ENCODE data around the gene ASTL.
"Not testable (repeated sequence)": the region's sequence is repeated elsewhere in the genome, so short reads cannot be mapped to it uniquely, and the experiment has no call there.

ASTL gene

DNA sequence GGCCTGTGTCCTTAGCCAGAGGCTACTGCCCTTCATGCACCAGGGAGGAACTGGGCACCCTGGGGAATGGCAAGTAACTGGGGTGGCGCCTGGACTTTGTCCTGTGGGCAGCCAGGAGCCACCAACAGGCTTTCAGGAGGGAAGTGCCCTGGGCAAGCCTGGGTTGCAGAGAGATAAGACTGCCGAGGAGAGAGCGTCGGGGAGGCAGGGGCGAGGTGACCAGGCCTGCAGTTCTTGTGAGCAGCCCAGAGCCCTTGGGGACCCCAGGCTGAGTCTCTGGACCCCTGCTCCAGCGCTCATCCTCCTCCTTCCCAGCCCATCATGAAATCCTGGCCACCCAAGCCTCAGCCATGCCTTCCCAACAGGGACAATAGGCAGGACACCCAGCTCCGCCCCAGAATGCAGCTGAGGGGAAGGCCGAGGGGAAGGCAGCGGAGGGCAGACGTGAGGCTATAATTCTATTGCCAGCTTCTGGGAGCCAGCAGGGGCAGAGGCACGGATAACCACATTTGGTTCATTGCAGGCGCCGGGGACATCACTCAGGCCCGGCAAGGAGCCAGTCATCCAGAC lies 47.1 kb downstream of the ASTL start:
- no peak overlapping the region for H3K27ac ChIP-seq
- TF ChIP-seq CTCF (conservative IDR thresholded peaks at IDR 0.05): no peak
- TF ChIP-seq ZFX (IDR thresholded peaks at IDR 0.05): no peak

DNA sequence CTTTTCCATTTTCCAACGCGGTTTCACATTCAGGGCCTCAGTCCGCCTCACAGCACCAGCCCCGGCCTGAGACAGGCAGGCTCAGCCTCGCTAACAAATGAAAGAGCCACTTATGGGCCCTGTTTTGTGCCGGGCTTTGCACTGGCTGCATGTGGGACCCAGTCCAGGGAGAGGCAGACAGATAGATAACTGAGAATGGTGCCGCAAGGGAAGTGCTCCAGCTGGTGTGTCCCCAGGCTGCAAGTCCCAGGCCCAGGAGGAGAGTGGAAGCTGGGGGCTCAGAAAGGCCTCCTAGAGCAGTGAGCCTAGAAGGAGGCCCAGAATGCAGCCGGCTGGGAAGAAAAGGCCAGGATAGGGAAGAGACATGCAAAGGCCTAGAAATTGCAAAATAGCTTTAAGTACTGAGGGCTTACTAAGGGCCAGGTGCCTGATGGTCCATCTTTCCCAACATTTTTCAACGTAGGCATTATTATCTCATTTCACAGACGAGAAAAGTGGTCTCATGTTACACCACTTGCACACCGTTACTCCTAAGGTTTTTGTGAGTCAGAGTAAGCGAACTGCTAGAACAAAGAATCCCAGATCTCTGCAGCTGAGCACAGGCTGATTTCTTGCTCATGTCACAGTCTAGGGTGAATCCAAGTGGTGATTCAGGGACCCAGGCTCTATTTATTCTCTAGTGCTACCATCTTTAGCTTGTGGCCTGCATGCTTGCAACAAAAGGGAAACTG lies 47.9 kb downstream of the ASTL start:
- no peak overlapping the region for H3K27ac ChIP-seq
- TF ChIP-seq ZFX (IDR thresholded peaks at IDR 0.05) (no peak), CTCF (conservative IDR thresholded peaks at IDR 0.05) (no peak)

GRCh38 chr2:96089356-96090195 lies 48.7 kb downstream of the ASTL start:
- no peak overlapping the region for H3K27ac ChIP-seq
- no peak for TF ChIP-seq ZFX (IDR thresholded peaks at IDR 0.05)
- TF ChIP-seq CTCF (conservative IDR thresholded peaks at IDR 0.05): no peak

DNA sequence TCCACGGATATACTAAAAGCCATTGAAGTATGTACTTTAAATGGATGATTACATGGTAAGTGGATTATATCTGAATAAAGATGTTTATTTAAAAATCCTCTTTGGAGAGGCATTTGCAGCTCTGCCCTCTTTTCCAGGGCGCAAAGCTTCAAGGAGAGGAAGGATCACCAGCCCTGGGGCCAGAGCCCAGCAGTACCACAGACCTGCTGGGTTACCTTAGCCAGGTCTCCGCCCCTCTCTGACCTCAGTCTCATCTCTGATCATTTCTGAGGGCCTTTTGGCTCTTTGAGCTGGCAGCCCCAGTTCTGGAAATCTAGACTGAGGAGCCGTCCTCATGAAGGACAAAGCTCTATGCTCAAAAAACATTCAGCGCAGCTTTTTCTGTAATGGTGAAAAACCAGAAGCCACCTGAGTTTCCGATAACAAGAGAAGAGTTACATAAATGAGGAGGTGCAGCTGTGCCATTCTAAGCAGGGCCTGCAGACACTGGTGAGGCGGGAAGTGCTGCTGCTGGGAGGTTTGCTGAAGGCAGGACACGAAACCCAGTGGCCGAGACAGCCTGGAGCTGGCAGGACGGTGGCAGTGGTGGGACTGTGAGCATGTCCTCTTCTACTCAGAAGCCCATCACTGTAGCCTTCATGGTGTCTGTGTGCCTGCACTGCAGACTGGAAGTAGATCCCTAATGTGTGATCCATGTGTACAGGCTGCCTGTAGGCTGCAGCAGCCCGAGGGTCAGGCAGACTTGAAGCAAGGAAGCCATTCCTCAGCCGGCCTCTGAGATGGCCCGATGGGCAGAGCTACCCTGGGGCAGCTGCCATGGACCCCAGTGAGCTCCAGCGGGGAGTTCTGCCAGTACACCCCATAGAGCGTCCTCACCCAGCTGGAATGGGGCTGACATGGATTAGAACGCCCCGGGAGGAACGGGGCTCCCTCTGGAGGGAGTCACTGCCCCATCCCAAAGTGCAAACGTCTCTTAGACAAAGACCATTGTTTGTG lies 49.7 kb downstream of the ASTL start:
- H3K27ac ChIP-seq: no peak overlapping the region
- TF ChIP-seq ZFX (IDR thresholded peaks at IDR 0.05) (no peak), CTCF (conservative IDR thresholded peaks at IDR 0.05) (no peak)

DNA sequence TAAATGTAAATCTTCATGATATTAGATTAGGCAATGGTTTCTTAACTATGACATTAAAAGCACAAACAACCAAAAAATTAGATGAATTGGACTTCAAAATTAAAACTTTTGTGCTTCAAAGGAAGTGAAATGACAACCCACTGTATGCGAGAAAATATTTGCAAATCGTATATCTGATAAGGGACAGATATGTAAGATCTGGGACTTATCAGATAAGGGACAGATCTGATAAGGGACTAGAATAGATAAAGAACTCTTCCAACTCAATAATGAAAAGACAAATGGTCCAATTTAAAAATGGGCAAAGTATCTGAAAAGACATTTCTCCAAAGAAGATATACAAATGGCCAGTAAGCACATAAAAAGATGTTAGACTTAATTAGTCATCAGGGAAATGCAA lies 51.2 kb downstream of the ASTL start:
- no peak overlapping the region for H3K27ac ChIP-seq
- TF ChIP-seq CTCF (conservative IDR thresholded peaks at IDR 0.05) (no peak), ZFX (IDR thresholded peaks at IDR 0.05) (no peak)

GRCh38 chr2:96085541-96086355 lies 52.6 kb downstream of the ASTL start:
- TF ChIP-seq CTCF (conservative IDR thresholded peaks at IDR 0.05) (no peak), ZFX (IDR thresholded peaks at IDR 0.05) (no peak)

DNA sequence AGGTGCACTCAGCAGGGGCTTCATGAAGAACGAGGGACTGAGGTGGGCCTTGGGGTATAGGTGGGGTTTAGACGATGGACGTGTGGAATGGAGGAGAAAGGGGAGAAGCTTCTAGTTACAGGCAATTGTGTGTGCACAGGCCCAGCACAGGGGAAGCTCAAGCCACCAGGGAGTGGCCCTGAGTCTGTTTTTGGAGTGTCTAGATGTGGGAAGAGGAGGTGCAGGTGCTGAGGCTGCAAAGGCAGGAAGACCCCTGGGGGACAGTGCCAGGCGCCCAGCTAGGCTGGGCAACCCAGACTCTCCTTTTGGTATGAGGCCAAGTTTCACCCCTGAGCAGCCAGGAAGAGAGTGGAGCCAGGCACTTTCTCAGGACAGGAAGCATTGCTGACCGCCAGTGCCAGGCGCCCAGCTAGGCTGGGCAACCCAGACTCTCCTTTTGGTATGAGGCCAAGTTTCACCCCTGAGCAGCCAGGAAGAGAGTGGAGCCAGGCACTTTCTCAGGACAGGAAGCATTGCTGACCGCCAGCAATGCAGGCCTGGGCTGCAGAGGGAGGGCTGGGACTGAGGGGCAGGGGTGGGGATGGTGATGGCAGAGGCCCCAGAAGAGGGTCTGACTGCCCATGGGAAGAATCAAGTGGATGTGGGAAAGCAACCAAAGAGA lies 53.3 kb downstream of the ASTL start:
- H3K27ac ChIP-seq: not testable (repeated sequence)

More at GRCh38 chr2:96085541-96086355, 52.6 kb downstream of the ASTL start:
- no peak overlapping the region for H3K27ac ChIP-seq
